ENCODE data around the gene DOCK1. TPM values are rescaled to one million over a fixed set of nuclear protein-coding genes. Genes with fewer than 3 reads are reported as not detected.

DOCK1 gene
- total and polyA plus RNA-seq, 2 donors (not counting 1 experiment from before 2014, with no cell fraction given), result 20.5 to 91.0 TPM

DNA sequence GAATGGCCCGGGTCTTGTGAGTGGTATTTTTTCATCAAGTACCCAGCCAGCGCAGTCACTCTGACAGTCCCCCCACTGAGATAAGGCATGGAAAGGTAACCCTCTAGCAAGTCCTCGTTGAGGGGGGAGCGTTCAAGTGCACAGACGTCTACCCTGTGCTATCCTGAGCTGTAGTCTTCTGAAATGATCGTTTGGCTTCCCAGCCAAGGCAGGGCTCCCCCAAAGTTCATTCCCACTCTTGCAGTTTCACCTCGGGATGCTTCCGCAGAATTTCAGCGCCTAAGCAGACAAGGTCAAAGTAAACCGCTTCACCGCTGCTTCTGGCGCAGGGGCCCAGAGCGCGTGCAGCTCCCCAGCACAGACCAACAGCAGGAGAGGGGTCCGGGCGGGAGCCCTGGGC is 289.4 kb downstream of the DOCK1 start:
- Histone ChIP-seq H3K4me3 (replicated peaks in 1 of 4; ENCODE audit: control extremely low read depth in 1 of 4, insufficient read depth in 1 of 4, low read depth in 3 of 4, low read length in 4 of 4) (peak overlapping the region in 2 of 4 experiments; percentile 50 to 60), H3K9me3 (ENCODE audit: control insufficient read depth, insufficient read depth, low read depth, low read length) (no peaks in the 10 kb centered on the region), H3K79me2 (ENCODE audit: control insufficient read depth, insufficient read depth, low read length) (no peaks in the 10 kb centered on the region), H3K4me1 (ENCODE audit: control insufficient read depth, extremely low read depth, insufficient read depth, low read length) (no peaks in the 10 kb centered on the region), H3K27ac (ENCODE audit: insufficient read depth, low read length) (no peak overlapping the region), H3K9ac (ENCODE audit: insufficient read depth, low read length) (no peak overlapping the region), H3K4me2 (ENCODE audit: extremely low read depth, insufficient read depth, low read length) (no peak overlapping the region), H2AFZ (ENCODE audit: low read length) (no peak overlapping the region), H4K20me1 (ENCODE audit: control insufficient read depth, extremely low read depth, insufficient read depth, low read length) (no peaks in the 10 kb centered on the region), H3K27me3 (ENCODE audit: control insufficient read depth, insufficient read depth, low read length) (no peaks in the 10 kb centered on the region), H3K36me3 (ENCODE audit: control insufficient read depth, insufficient read depth, low read length) (no peaks in the 10 kb centered on the region)
- peak in 1 of 2 donors; percentile 4 for DNase-seq (ENCODE audit: low read depth in 2 of 2)
- TF ChIP-seq, protein P1, sequence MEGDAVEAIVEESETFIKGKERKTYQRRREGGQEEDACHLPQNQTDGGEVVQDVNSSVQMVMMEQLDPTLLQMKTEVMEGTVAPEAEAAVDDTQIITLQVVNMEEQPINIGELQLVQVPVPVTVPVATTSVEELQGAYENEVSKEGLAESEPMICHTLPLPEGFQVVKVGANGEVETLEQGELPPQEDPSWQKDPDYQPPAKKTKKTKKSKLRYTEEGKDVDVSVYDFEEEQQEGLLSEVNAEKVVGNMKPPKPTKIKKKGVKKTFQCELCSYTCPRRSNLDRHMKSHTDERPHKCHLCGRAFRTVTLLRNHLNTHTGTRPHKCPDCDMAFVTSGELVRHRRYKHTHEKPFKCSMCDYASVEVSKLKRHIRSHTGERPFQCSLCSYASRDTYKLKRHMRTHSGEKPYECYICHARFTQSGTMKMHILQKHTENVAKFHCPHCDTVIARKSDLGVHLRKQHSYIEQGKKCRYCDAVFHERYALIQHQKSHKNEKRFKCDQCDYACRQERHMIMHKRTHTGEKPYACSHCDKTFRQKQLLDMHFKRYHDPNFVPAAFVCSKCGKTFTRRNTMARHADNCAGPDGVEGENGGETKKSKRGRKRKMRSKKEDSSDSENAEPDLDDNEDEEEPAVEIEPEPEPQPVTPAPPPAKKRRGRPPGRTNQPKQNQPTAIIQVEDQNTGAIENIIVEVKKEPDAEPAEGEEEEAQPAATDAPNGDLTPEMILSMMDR (conservative IDR thresholded peaks at IDR 0.05 in 1 of 2, IDR thresholded peaks at IDR 0.05 in 1 of 2; ENCODE audit: low read depth in 1 of 2, low read length in 2 of 2), result no peak

DNA sequence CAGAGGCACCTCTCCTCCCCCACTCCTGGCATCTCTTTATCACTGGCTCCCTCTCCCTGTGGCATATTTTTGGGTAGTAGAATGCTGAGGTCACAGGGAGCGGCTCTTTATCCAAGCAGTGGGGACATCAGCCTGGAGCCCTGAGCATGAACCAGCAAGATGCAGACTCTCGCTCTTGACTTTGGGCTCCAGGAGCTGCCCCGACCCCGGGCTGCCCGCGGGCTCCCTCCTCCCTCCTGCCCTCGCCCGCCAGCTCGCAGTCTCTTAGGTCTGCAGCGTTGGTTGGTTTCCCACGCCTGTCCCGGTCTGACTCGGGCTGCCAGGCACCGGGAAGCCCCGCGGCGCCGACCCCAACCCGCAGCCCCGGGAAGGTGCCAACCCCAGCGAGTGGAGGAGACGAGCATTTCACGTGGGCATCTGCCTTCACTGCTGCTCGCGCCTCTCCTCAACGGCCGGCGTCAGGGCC is 289.8 kb downstream of the DOCK1 start:
- Histone ChIP-seq H4K20me1 (ENCODE audit: control insufficient read depth, extremely low read depth, insufficient read depth, low read length) (no peaks in the 10 kb centered on the region), H3K4me2 (ENCODE audit: extremely low read depth, insufficient read depth, low read length) (peak overlapping the region; percentile 76), H3K36me3 (ENCODE audit: control insufficient read depth, insufficient read depth, low read length) (no peaks in the 10 kb centered on the region), H3K79me2 (ENCODE audit: control insufficient read depth, insufficient read depth, low read length) (no peaks in the 10 kb centered on the region), H3K9me3 (ENCODE audit: control insufficient read depth, insufficient read depth, low read depth, low read length) (no peaks in the 10 kb centered on the region), H2AFZ (ENCODE audit: low read length) (no peak overlapping the region), H3K9ac (ENCODE audit: insufficient read depth, low read length) (no peak overlapping the region), H3K27me3 (ENCODE audit: control insufficient read depth, insufficient read depth, low read length) (no peaks in the 10 kb centered on the region), H3K4me1 (ENCODE audit: control insufficient read depth, extremely low read depth, insufficient read depth, low read length) (no peaks in the 10 kb centered on the region), H3K27ac (ENCODE audit: insufficient read depth, low read length) (no peak overlapping the region), H3K4me3 (replicated peaks in 1 of 4; ENCODE audit: control extremely low read depth in 1 of 4, insufficient read depth in 1 of 4, low read depth in 3 of 4, low read length in 4 of 4) (peak overlapping the region in 3 of 4 experiments; percentile 28 to 60 (median 50))
- TF ChIP-seq, protein P1 (conservative IDR thresholded peaks at IDR 0.05 in 1 of 2, IDR thresholded peaks at IDR 0.05 in 1 of 2; ENCODE audit: low read depth in 1 of 2, low read length in 2 of 2), result no peak
- TF ChIP-seq EZH2 (IDR thresholded peaks at IDR 0.05; ENCODE audit: low read length, missing control alignments), result no peak
- peak; percentile 27 to 31 for DNase-seq (ENCODE audit: low read depth in 2 of 2)

DNA sequence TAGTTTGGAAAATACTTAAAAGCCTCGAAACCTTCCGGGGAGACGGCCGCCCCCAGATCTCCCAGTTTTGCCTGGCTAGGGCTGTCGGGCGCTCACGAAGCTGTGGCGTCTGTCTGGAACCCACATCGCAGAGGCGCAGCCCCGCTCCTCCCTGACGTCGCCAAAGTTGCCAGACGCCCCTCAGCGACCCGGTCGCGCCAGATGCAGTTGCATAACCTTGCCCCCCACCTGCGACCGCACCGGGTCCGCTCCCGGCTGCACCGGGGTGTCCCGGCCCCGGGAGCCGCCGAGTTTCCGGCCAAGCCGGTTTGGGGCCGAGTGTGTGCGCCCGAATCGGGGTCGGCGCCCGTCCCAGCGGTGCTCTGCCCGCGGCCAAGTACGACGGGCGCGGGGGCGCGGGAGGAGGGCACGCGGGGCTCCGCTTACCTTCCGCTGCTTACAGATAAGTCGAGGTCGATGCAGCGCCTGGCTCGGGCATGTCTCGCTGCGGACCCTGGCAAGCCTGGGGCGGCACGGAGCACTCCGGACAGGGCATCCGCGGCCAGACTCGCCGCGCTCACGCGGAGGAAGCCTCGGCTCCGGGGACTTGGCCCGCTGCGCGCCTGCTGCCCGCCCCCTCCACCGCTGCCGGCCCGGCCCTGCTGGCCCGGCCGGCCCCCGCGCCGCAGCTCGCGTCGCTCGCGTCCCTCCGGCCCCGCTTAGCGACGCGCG is 290.5 kb downstream of the DOCK1 start:
- H4K20me1 ChIP-seq (ENCODE audit: control insufficient read depth, extremely low read depth, insufficient read depth, low read length), result no peaks in the 10 kb centered on the region
- TF ChIP-seq, protein P1 (conservative IDR thresholded peaks at IDR 0.05 in 1 of 2, IDR thresholded peaks at IDR 0.05 in 1 of 2; ENCODE audit: low read depth in 1 of 2, low read length in 2 of 2), result no peak
- TF ChIP-seq EZH2 (IDR thresholded peaks at IDR 0.05; ENCODE audit: low read length, missing control alignments), result peak; percentile 18
- no peaks in the 10 kb centered on the region for H3K36me3 ChIP-seq (ENCODE audit: control insufficient read depth, insufficient read depth, low read length)
- H3K4me1 ChIP-seq (ENCODE audit: control insufficient read depth, extremely low read depth, insufficient read depth, low read length), result no peaks in the 10 kb centered on the region
- H3K79me2 ChIP-seq (ENCODE audit: control insufficient read depth, insufficient read depth, low read length), result no peaks in the 10 kb centered on the region
- no peak overlapping the region for H3K9ac ChIP-seq (ENCODE audit: insufficient read depth, low read length)
- H3K9me3 ChIP-seq (ENCODE audit: control insufficient read depth, insufficient read depth, low read depth, low read length), result no peaks in the 10 kb centered on the region
- peak overlapping the region; percentile 76 for H3K4me2 ChIP-seq (ENCODE audit: extremely low read depth, insufficient read depth, low read length)
- peak; percentile 11 to 41 for DNase-seq (ENCODE audit: low read depth in 2 of 2)
- H3K27me3 ChIP-seq (ENCODE audit: control insufficient read depth, insufficient read depth, low read length), result no peaks in the 10 kb centered on the region
- H3K27ac ChIP-seq (ENCODE audit: insufficient read depth, low read length), result no peak overlapping the region
- H2AFZ ChIP-seq (ENCODE audit: low read length), result no peak overlapping the region
- H3K4me3 ChIP-seq (replicated peaks in 1 of 4; ENCODE audit: control extremely low read depth in 1 of 4, insufficient read depth in 1 of 4, low read depth in 3 of 4, low read length in 4 of 4), result peak overlapping the region; percentile 28 to 60 (median 44)

Measured in fibroblast of lung (primary cell).